HepG2 (cell line): ENCODE measurements around the gene CD7. TPM values are rescaled to one million over a fixed set of nuclear protein-coding genes. Genes with fewer than 3 reads are reported as not detected.

ENCODE experiments used
- CERS6 ChIP-seq: sonication (generic); formaldehyde crosslinking; IDR thresholded peaks from 2 replicates; pipeline ENCODE4 v1.5.0; 2020; ENCODE audit warnings: missing genetic modification reagents
- ELK4 ChIP-seq: sonication (generic); formaldehyde crosslinking; IDR thresholded peaks from 2 replicates; pipeline ENCODE4 v1.9.0; 2021; ENCODE audit warnings: missing genetic modification reagents, borderline replicate concordance
- ERF ChIP-seq: IDR thresholded peaks from 2 replicates; pipeline ENCODE4 v1.6.1; 2018; ENCODE audit warnings: missing biosample characterization, missing genetic modification reagents
- FOXK1 ChIP-seq: sonication (generic); formaldehyde crosslinking; IDR thresholded peaks from 2 replicates; pipeline ENCODE4 v1.4.0; 2020; ENCODE audit warnings: low read depth, missing genetic modification reagents, borderline replicate concordance
- GATAD2A ChIP-seq: IDR thresholded peaks from 2 replicates; pipeline ENCODE4 v1.6.1; 2016
- GFI1 ChIP-seq: sonication (generic); formaldehyde crosslinking; IDR thresholded peaks from 2 replicates; pipeline ENCODE4 v1.5.0; 2020; ENCODE audit warnings: missing genetic modification reagents, mild to moderate bottlenecking, borderline replicate concordance
- HINFP ChIP-seq: sonication (generic); formaldehyde crosslinking; IDR thresholded peaks from 2 replicates; pipeline ENCODE4 v1.4.0; 2020; ENCODE audit warnings: low read depth, mild to moderate bottlenecking, missing genetic modification reagents
- HMG20A ChIP-seq: IDR thresholded peaks from 2 replicates; pipeline ENCODE4 v1.6.1; 2016; ENCODE audit warnings: borderline replicate concordance
- MEIS1 ChIP-seq: sonication (generic); formaldehyde crosslinking; IDR thresholded peaks from 2 replicates; pipeline ENCODE4 v1.9.0; 2021; ENCODE audit warnings: mild to moderate bottlenecking, missing genetic modification reagents, moderate library complexity, borderline replicate concordance
- MEIS2 ChIP-seq: sonication (generic); formaldehyde crosslinking; IDR thresholded peaks from 2 replicates; pipeline ENCODE4 v1.9.0; 2021; ENCODE audit warnings: mild to moderate bottlenecking, missing genetic modification reagents
- PREB ChIP-seq: sonication (generic); formaldehyde crosslinking; IDR thresholded peaks from 2 replicates; pipeline ENCODE4 v1.4.0; 2020; ENCODE audit warnings: missing genetic modification reagents
- RAD21 ChIP-seq: fragments of 450-650 bp; formaldehyde crosslinking; IDR thresholded peaks from 2 replicates; pipeline ENCODE4 v1.5.0; 2020; ENCODE audit warnings: mild to moderate bottlenecking
- RFX3 ChIP-seq: IDR thresholded peaks from 2 replicates; pipeline ENCODE4 v1.6.1; 2016; ENCODE audit warnings: missing biosample characterization, missing genetic modification reagents
- RFXAP ChIP-seq: sonication (generic); formaldehyde crosslinking; IDR thresholded peaks from 2 replicates; pipeline ENCODE4 v1.4.0; 2020; ENCODE audit warnings: missing genetic modification reagents, borderline replicate concordance
- TMF1 ChIP-seq: sonication (generic); formaldehyde crosslinking; IDR thresholded peaks from 2 replicates; pipeline ENCODE4 v1.8.1; 2022; ENCODE audit warnings: low read depth, missing genetic modification reagents
- ZBTB42 ChIP-seq: sonication (generic); formaldehyde crosslinking; IDR thresholded peaks from 2 replicates; pipeline ENCODE4 v1.5.0; 2020; ENCODE audit warnings: mild to moderate bottlenecking, missing genetic modification reagents
- ZNF30 ChIP-seq: sonication (generic); formaldehyde crosslinking; IDR thresholded peaks from 2 replicates; pipeline ENCODE4 v1.5.0; 2020; ENCODE audit warnings: mild to moderate bottlenecking, missing genetic modification reagents
- ZNF768 ChIP-seq: sonication (generic); formaldehyde crosslinking; IDR thresholded peaks from 2 replicates; pipeline ENCODE4 v1.4.0; 2020; ENCODE audit warnings: missing genetic modification reagents
- polyA plus RNA-seq, 8 experiments: library from polyadenylated mRNA; depleted of rRNA in 3 of 8; stranded (reverse) in 7 of 8; unstranded in 1 of 8; fragments of >200 nt; fragmentation: Illumina TruSeq in 4 of 8; extraction: Trizol in 4 of 8; gene quantifications; 2 replicates each; pipeline versions ENCODE4 v1.2.1 to v1.2.3, GENCODE V29; 2011 to 2016; ENCODE audit warnings: low read depth in 4 of 8, missing spikeins in 1 of 8, mixed read lengths in 1 of 8; ENCODE audit not compliant: insufficient read depth in 1 of 8
- total RNA-seq, 5 experiments: library from RNA; depleted of rRNA; stranded (reverse); fragments of >200 nt; fragmentation: Illumina TruSeq; extraction: Trizol; gene quantifications; 2 replicates each; pipeline ENCODE4 v1.2.3, GENCODE V29; 2016; ENCODE audit warnings: low read depth in 1 of 5
- TF ChIP-seq, protein P1 (sequence below): sonication (generic); formaldehyde crosslinking; IDR thresholded peaks from 2 replicates; pipeline ENCODE4 v1.4.0; 2020; ENCODE audit warnings: missing genetic modification reagents, borderline replicate concordance
- TF ChIP-seq, protein P2 (sequence below): sonication (generic); formaldehyde crosslinking; conservative IDR thresholded peaks from 2 replicates; pipeline ENCODE4 v1.4.0; 2020; ENCODE audit warnings: missing genetic modification reagents

CD7 gene
- total and polyA plus RNA-seq, 2 of the 13 experiments (the other 11 are each of a cell fraction or from before 2014, with no cell fraction given) = 67.6 to 76.4 TPM

- 0 out of 2 replicates have a peak, but pooled peaks have one; percentile 36 for TF ChIP-seq TMF1
- no peak for TF ChIP-seq HMG20A (CRISPR knock-in tag)
- 0 out of 2 replicates have a peak, but pooled peaks have one; percentile 12 for TF ChIP-seq GATAD2A (CRISPR knock-in tag)
- no peak for TF ChIP-seq RFX3
- TF ChIP-seq PREB (CRISPR knock-in tag) = no peak
- TF ChIP-seq, protein P1, sequence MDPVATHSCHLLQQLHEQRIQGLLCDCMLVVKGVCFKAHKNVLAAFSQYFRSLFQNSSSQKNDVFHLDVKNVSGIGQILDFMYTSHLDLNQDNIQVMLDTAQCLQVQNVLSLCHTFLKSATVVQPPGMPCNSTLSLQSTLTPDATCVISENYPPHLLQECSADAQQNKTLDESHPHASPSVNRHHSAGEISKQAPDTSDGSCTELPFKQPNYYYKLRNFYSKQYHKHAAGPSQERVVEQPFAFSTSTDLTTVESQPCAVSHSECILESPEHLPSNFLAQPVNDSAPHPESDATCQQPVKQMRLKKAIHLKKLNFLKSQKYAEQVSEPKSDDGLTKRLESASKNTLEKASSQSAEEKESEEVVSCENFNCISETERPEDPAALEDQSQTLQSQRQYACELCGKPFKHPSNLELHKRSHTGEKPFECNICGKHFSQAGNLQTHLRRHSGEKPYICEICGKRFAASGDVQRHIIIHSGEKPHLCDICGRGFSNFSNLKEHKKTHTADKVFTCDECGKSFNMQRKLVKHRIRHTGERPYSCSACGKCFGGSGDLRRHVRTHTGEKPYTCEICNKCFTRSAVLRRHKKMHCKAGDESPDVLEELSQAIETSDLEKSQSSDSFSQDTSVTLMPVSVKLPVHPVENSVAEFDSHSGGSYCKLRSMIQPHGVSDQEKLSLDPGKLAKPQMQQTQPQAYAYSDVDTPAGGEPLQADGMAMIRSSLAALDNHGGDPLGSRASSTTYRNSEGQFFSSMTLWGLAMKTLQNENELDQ (CRISPR knock-in tag) = no peak
- TF ChIP-seq, protein P2, sequence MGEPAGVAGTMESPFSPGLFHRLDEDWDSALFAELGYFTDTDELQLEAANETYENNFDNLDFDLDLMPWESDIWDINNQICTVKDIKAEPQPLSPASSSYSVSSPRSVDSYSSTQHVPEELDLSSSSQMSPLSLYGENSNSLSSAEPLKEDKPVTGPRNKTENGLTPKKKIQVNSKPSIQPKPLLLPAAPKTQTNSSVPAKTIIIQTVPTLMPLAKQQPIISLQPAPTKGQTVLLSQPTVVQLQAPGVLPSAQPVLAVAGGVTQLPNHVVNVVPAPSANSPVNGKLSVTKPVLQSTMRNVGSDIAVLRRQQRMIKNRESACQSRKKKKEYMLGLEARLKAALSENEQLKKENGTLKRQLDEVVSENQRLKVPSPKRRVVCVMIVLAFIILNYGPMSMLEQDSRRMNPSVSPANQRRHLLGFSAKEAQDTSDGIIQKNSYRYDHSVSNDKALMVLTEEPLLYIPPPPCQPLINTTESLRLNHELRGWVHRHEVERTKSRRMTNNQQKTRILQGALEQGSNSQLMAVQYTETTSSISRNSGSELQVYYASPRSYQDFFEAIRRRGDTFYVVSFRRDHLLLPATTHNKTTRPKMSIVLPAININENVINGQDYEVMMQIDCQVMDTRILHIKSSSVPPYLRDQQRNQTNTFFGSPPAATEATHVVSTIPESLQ = no peak
- TF ChIP-seq MEIS2 = no peak
- no peak for TF ChIP-seq CERS6 (CRISPR knock-in tag)
- TF ChIP-seq RFXAP = no peak
- TF ChIP-seq HINFP (CRISPR knock-in tag) = peak; percentile 67; the same call in 1 of the 2 replicates
- peak; percentile 21; the same call in 1 of the 2 replicates for TF ChIP-seq ZBTB42 (CRISPR knock-in tag)
- TF ChIP-seq ELK4 (CRISPR knock-in tag) = no peak
- no peak for TF ChIP-seq MEIS1 (CRISPR knock-in tag)
- no peak for TF ChIP-seq ZNF768 (CRISPR knock-in tag)
- TF ChIP-seq ERF (CRISPR knock-in tag) = no peak
- TF ChIP-seq FOXK1 (CRISPR knock-in tag) = no peak
- TF ChIP-seq GFI1 (CRISPR knock-in tag) = no peak
- 0 out of 2 replicates have a peak, but pooled peaks have one; percentile 27 for TF ChIP-seq RAD21
- no peak for TF ChIP-seq ZNF30 (CRISPR knock-in tag)
These were observed 44.7 kb downstream of the CD7 start (continued) for GRCh38 chr17:82272495-82273326.
